GM18873 (cell line): ENCODE data around the gene KCNS1.

Source experiments
- ATAC-seq: cut with Tn5 transposase; IDR thresholded peaks from one replicate; pipeline ENCODE4 v1.9.1; 2021; ENCODE audit warnings: mild to moderate bottlenecking, moderate library complexity, moderate number of reproducible peaks; ENCODE audit not compliant: unreplicated experiment, low FRiP score

The KCNS1 gene

DNA sequence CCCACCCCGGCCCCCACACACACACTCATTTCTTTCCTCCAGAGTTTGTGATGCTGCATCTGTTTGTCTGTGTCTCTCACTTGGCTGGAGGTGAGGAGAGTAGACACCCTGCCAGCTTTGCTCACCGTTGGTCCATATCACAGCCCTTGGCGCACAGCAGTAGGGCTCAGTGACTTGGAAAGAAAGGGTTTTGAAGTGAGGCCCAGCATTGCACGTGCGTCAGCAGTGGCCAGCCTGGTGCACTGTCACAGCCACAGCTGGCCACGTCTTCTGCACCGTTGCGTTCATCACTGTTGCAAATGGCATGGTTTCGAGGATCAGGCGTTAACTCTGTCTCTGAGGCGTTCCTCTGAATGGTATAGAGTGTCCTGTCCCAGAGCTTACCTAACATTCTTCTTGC, 10.4 kb upstream of the KCNS1 start:
- ATAC-seq = no peak

DNA sequence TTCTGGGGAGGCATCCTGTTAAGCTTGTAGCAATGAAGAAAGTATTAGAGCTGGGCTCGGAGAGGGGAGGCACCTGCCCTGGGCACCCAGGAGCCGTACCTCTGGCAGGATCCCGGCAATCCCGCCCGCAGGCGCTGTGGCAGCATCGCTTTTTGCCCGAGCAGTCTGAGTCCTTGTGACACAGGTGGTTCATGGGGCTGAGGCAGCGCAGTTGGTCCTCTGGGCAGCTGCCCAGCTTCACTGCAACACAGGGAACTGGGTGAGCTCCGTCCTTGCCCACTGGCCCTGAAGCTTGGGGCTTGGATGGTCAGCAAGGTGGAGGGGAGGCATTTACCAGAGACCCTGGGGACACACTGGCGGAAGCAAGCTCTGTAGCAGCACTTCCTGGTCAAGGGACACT, 9.4 kb upstream of the KCNS1 start:
- no peak for ATAC-seq

- no peak for ATAC-seq
Measured at GRCh38 chr20:45109634-45110033, 8.7 kb upstream of the KCNS1 start.

- ATAC-seq = no peak
Measured at GRCh38 chr20:45105317-45105716, 4.4 kb upstream of the KCNS1 start.

GRCh38 chr20:45104786-45105185, 3.9 kb upstream of the KCNS1 start:
- no peak for ATAC-seq

DNA sequence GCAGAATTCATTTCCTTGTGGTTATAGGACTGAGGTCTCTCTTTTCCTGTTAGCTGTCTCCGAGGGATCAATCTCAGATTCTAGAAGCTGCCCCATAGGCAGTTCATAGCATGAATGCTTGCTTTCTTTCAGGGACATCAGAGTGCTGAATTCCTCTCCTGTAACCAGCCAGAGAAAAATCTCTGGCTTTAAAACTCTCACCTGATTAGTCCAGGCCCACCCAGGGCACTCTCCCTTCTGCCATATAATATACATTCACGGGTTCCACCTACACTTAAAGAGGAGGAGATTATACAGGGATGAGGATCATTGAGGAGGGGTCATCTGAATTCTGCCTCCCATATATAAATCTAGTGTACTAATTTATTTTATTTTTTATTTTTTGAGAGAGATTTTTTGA, 2.1 kb upstream of the KCNS1 start:
- ATAC-seq = no peak

GRCh38 chr20:45101333-45101850, 465 bp upstream of the KCNS1 start:
- no peak for ATAC-seq

DNA sequence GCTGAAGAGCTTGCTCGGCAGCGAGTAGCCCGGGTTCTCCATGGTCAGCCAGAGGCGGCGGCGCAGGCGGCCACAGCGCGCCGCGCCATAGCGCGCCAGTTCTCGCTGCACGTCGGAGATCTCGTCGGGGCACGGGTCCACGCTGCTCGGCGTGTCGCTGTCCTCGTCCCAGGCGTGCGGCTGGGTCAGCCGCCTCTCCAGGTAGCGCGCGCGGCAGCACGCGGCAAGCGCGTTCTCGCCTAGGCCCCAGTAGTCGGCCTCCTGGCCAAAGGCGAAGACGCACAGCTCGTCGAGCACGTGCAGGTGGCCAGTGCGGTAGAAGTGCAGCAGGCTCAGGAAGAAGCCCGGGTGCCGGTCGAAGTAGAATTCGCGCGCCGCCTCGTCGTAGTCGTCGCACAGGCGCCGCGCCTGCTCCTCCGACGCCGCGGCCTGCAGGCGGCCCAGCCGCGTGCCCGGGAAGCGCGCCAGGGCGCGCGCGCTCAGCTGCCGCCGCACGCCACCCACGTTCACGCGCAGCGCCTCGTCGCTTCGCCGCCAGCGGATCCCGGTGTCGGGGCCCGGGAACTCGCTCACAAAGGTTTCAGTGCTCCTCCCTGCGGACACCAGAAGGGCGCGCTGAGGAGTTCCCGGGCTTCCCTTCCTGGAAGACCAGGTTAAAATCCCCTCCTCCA, 2.7 kb downstream of the KCNS1 start:
- no peak for ATAC-seq

GRCh38 chr20:45097485-45098102, 3.3 kb downstream of the KCNS1 start:
- ATAC-seq = no peak

GRCh38 chr20:45096781-45097180, 4.1 kb downstream of the KCNS1 start:
- ATAC-seq = no peak

- no peak for ATAC-seq
Measured at GRCh38 chr20:45095805-45096238, 5.1 kb downstream of the KCNS1 start.

DNA sequence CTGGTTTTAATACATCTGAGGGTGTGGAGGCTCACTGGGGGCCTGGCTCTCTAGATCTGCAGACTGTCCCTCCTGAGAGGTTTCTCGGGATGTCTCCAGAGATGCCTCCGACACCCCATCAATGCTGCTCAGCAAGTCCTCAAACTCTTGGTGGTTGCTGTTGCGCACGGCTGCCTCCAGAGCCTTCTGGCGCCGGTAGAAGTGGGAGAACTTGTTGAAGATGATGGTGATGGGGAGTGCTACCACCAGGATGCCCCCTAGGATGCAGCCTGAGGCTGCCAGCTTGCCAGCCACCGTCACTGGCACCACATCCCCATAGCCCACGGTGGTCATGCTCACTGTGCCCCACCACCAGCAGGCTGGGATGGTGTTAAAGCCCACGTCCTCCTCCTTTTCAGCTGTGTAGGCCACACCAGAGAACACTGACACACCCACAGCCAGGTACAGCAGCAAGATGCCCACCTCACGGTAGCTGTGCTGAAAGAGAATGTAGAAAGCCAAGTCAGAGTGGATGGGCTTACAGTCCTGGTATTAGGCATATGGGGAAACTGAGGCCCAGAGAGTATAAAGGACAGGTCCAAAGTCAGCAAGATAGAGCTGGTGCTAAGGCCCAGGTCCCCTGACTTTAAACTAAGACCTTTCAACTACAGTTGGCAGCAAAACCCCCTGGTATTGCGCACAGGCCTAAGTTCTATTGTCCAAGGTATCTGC, 5.9 kb downstream of the KCNS1 start:
- no peak for ATAC-seq

DNA sequence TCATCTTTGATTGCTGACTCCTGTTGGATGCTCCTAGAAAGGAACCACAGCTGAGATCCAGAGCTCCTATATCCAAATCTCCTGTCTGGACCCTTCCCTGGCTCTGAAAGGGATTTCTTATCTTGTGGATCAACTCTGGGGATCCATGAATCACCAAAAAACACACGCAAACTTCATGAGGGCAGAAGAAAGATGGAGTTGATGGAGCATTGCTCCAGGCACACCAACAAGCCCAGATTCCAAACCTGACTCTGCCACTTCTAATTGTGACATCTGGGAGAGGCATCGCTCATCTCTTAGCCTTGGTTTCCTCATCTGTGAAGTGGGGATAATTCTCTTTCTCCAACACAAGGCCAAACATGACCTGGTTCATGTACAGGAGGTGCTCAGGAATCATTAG, 6.7 kb downstream of the KCNS1 start:
- no peak for ATAC-seq

GRCh38 chr20:45092898-45093297, 8.0 kb downstream of the KCNS1 start:
- no peak for ATAC-seq

- ATAC-seq = no peak
Measured at GRCh38 chr20:45091366-45091765, 9.6 kb downstream of the KCNS1 start.

DNA sequence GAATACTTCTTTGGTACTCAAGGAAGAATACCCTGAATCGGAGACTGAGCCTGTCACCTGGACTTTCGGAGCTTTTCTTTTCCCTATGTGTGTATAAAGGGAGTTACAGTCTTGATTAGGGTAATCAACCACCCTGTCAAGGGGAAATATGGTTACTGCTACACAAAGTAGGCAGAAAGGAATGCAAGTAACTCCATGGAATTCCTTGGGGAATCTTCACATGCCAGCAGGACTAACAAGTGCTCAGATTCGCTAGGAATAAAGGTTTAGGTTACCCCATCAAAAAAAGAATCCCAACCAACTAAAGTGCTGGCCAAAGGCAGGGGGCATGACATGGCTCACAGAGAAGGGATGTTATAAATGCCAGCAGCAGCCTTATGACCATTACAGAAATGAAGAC, 10.4 kb downstream of the KCNS1 start:
- ATAC-seq = no peak

DNA sequence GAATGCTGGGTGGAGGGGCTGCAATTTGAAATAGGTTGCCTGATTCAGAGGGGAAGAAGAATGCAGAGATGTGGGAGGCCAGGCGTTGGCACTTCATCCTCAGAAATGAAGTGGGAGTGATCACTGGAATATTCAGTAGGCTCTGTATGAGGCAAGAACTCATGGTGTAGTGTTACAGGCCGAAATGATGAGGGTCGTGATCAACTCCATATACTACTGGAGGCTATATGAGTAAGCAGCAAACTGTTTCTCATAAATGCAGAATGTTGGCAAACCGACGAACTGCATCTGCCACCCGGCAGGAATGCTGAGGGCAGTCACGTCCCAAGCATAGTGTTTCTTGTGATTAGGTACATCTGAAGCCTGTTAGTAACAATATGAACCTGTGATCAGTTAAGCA, 12.7 kb downstream of the KCNS1 start:
- no peak for ATAC-seq

- no peak for ATAC-seq
Measured at GRCh38 chr20:45087814-45088213, 13.1 kb downstream of the KCNS1 start.

- no peak for ATAC-seq
Measured at GRCh38 chr20:45087097-45087790, 13.7 kb downstream of the KCNS1 start.

GRCh38 chr20:45085867-45086266, 15.1 kb downstream of the KCNS1 start:
- no peak for ATAC-seq

DNA sequence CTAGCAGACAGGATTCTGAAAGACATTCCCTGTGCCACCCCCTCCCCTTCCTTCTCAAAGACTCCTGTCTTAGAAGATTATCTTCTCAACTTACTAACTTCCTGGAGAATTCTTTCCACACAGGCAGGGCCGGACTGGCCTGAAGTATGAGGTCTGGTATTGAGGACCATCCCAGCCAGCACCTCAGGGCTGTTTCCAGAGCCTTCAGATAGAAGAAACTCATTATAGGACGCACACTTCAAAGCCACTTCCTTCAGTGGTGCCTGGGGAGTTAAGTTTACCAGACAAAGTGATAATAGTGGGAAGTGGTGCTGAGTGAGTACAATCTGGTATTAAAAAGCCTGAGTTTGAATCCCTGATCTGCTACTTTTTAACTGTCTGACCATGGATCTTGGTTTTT, 15.6 kb downstream of the KCNS1 start:
- no peak for ATAC-seq
